WI38 (cell line): ENCODE results near the gene VAMP4.

ENCODE experiments used
- H3K4me3 ChIP-seq: 2 replicates; pipeline ENCODE4 v1.5.1; 2011; ENCODE audit warnings: low read depth, mild to moderate bottlenecking, control low read depth, low read length
- CTCF ChIP-seq: IDR thresholded peaks from 2 replicates; pipeline ENCODE4 v1.5.1; 2012; ENCODE audit warnings: low read depth, mild to moderate bottlenecking, control low read depth, low read length

Gene VAMP4

GRCh38 chr1:171762143-171762563 lies 20.3 kb upstream of the VAMP4 start:
- no peak overlapping the region for H3K4me3 ChIP-seq
- no peak for TF ChIP-seq CTCF

GRCh38 chr1:171758011-171758410 lies 16.1 kb upstream of the VAMP4 start:
- H3K4me3 ChIP-seq = no peak overlapping the region
- no peak for TF ChIP-seq CTCF

- no peak overlapping the region for H3K4me3 ChIP-seq
- no peak for TF ChIP-seq CTCF
Observed at GRCh38 chr1:171756856-171757255, 15.0 kb upstream of the VAMP4 start.

- no peak for TF ChIP-seq CTCF
- H3K4me3 ChIP-seq = no peak overlapping the region
Observed at GRCh38 chr1:171754971-171755370, 13.1 kb upstream of the VAMP4 start.

- no peak overlapping the region for H3K4me3 ChIP-seq
- TF ChIP-seq CTCF = no peak
Observed at GRCh38 chr1:171754353-171754705, 12.5 kb upstream of the VAMP4 start.

GRCh38 chr1:171753685-171754352 lies 12.0 kb upstream of the VAMP4 start:
- H3K4me3 ChIP-seq = peak overlapping the region; percentile 9; the same call in 1 of the 2 replicates
- TF ChIP-seq CTCF = no peak

GRCh38 chr1:171753182-171753581 lies 11.3 kb upstream of the VAMP4 start:
- TF ChIP-seq CTCF = no peak

More at GRCh38 chr1:171753182-171753581, 11.3 kb upstream of the VAMP4 start:
- H3K4me3 ChIP-seq = no peak overlapping the region; the same call in 1 of the 2 replicates
